HK-2 (cell line): Measurements from ENCODE around the gene UHMK1.
A peak's percentile ranks its signal among the peaks of the same experiment; 100 is the strongest.

Source experiments
- DNase-seq: peaks from one replicate; pipeline ENCODE4 v3.0.0-alpha.2; 2018; ENCODE audit not compliant: unreplicated experiment

UHMK1 gene

DNA sequence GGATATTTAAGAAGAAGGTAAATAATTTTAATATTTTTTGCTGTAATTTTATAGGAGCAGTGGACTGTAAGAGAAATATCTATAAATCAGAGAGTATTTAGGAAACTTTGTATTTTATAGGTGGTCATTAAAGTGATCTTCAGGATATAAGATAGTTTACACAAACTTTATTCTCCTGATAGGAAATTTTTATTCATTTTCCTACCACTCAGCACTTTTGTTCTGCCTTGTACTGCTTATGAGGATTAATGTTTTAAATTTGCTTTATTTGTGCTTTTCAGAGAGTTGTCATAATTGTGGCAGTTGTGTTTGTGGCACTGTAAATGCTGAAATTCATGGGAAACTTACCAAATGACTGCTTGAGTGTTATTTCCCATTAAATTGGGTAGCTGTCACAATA lies 29.7 kb downstream of the UHMK1 start:
- DNase-seq: no peak

DNA sequence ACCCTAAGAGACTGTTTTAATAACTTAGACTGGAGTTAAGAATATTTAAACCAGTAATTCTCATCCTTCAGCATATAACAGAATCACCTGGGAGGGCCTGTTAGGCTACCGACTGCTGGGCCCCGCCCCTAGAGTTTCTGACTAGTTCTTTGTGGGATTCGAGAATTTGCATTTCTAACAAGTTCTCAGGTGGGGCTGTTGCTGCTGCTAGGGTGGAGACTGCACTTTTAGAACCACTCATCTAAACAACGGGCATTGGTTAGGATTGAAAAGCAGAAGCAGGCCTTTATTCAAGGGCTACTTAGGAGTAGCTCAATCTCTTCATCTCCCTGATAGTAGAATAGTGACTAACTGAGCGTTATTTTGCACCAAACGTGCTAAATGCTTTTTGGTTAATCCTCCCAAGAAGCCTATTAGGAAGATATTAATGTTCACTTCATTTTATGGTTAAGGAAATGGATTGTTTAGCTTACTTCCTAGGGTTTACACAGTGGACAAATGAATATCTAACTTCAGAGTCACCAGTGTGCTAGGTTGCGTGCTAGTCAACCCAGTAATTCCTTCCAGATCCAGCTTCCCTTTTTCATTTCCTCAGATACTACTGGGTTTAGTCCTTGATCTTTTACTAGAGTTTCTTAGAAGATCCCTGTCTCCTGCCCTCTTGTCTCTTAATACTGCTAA lies 32.8 kb downstream of the UHMK1 start:
- no peak for DNase-seq

DNA sequence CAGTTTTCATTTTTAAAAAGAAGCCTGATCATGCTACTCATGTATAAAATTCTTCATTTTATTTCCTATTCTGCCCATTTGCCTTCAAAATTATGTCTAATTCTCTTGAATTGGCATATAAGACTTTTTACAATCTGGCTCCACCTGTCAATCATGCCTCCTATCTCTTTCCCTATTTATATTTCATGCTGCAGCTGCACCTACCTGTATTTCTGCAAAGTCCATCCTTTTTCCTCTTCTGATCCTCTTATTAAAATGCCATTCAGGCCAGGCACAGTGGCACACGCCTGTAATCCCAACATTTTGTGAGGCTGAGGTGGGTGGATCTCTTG lies 33.3 kb downstream of the UHMK1 start:
- DNase-seq: no peak

DNA sequence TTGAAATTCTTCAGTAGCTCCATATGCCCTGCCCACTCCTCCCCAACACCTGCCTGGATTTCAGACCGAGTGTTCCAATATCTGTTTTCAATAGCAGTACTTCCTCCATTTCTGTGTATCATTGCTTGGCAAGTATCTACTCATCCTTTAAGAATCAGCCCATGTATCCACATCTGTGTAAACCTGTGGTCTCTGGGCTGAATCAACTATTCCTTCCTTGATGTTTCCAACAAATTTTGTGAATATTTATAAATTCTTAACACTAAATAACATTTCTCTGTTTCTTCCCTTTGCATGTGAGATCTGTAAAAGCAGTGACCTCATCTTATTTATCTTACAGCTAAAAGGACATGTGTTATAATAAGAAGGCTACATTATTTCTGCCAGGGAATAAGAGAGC lies 37.9 kb downstream of the UHMK1 start:
- DNase-seq: no peak

DNA sequence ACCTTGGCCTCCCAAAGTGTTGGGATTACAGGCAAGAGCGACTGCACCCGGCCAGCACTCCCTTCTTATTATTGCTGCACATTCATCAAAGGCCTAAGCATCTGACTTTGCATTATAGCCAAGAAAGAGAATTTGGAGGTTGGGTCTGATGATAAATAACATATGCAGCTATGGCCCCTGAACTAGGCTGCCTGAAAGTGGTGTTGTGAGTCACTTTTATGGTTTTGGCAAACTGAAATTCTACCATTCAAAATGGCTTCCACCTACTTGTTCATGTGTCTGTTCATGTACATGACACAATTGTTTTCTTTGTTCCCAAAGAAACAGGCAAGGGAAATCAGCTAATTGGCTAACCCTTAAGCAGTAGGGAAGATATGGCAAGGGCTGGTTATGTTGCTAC lies 38.9 kb downstream of the UHMK1 start:
- no peak for DNase-seq

DNA sequence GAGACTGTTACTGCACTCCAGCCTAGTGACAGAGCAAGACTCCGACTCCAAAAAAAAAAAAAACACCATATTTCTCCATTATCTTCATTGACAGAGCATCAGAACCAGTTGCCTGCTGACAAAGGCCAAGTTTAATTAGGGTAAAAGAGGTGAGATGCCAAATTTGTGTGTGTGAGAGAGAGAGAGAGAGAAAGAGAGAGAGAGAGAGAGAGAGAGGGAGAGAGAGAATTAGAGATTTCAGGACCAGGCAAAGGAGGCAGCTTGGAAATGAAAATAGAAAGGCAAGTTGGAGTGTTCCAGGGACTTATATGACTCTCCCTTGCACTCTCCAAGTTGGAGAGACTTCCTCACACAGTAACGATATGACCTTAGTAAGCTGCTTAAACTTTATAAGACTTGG lies 39.6 kb downstream of the UHMK1 start:
- DNase-seq: no peak

DNA sequence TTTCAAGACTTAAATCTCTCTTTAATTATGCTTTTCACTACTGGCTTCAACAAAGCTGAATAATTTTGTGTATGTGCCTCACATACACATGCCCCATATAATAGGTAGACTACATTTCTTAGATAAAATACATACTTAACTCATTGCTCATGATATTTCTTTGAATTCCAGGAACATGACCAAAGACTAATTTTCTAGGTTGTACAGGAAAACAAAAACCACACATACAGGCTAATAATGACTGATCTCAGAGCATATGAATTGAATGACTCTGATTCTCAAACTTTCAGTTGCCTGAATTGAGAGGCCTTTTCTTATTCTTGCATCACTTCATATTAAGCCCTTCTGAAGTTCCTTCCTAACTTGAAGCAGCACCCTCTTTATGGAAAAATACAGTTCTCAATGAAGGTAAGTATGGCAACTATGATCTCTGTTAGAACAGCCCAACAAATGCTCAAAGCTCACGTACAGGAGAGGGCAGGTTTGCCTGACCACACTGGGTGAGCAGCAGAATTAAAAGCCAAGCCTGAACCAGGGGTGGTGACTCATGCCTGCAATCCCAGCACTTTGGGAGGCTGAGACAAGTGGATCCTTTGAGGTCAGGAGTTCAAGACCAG lies 41.3 kb downstream of the UHMK1 start:
- DNase-seq: peak; percentile 64

DNA sequence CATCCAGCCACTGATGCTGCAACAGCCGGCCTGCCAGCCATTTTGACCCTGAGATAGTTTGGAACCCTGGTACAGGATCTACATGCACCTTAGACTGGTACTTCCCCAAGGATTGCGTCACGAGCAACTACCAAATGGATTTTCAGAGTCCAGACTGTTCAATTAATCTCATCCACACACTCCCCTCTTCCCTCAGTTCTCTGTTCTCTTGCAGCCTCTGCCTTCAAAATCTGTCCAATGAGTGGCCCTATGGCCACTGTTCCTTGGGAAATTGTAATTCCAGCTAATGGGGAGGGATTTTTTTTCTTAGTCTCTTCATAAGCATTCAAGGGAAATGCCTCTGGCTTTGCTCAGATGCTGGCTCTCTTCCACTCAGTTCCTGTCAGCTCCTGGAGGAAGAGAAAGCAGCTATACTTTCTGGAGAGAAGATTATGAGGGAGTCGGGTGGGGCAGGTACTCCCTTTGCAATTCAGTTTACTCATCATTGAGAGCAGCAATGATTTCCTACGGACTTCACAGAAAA lies 44.1 kb downstream of the UHMK1 start:
- peak; percentile 29 for DNase-seq

DNA sequence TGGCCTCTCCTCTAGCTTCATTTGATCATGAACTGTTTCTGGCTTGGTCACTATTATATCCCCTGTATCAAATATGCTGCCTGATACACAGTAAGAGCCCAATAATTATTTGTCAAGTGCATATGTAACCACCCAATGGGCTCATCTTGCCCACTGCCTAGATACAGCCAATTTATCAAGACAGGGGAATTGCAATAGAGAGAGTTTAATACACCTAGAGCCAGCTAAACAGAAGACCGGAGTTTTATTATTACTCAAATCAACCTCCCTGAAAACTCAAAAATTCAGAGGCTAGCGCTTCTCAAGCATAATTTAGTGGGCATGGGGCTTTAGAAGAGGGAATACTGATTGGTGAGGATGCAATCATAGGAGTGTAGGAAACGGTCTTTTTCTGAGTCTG lies 45.6 kb downstream of the UHMK1 start:
- no peak for DNase-seq

DNA sequence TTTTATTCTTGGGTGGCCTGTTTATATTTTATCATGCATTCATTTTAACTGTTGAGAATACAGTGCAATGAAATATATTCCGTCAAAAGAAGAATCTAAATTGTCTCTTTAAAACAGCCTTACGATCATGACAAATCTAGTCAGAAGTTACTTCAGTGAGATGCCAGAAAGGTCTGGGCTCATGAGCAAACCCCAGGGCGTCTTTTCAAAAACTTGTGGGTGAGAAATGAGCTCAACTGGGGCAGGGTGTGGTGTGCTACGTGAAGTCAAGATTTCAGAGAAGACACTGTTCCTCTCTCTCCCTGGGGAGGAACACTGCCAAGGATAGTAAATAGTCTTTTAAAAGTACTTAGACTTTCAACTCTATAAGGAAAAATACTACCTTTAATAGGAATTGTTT lies 50.6 kb downstream of the UHMK1 start:
- no peak for DNase-seq

DNA sequence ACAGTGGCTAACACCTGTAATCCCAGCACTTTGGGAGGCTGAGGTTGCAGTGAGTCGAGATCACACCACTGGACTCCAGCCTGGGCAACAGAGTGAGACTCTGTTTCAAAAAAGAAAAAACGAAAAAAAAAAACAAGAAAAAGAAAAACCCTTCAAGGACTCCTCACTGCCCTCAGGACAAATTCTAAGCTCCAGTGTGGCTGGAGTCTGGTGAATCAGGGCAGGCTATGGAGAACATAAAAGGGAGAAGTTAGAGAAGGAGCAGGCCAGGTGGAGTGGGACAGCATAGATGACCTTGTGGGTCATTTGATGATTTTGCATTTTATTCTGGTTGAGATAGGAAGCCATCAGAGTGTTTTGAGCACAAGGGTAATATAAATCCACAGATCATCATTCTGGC lies 51.4 kb downstream of the UHMK1 start:
- DNase-seq: no peak

DNA sequence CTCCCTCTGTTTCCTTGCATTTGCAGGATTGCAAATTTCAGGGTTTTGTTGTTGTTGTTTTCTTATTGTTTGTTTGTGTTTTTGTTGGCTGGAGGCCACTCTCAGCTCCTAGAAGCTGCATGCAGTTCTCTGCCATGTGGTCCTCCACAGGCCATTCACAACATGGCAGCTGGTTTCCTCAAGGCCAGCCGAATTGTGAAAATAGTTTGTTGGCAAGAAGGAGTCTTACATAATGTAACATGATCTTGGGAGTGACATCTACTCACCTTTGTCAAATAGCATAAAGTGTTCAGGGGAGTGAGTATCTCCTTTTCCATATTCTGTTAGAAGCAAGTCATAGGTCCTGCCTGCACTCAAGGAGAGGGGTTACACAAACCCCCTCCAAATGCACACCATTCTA lies 53.3 kb downstream of the UHMK1 start:
- DNase-seq: no peak

DNA sequence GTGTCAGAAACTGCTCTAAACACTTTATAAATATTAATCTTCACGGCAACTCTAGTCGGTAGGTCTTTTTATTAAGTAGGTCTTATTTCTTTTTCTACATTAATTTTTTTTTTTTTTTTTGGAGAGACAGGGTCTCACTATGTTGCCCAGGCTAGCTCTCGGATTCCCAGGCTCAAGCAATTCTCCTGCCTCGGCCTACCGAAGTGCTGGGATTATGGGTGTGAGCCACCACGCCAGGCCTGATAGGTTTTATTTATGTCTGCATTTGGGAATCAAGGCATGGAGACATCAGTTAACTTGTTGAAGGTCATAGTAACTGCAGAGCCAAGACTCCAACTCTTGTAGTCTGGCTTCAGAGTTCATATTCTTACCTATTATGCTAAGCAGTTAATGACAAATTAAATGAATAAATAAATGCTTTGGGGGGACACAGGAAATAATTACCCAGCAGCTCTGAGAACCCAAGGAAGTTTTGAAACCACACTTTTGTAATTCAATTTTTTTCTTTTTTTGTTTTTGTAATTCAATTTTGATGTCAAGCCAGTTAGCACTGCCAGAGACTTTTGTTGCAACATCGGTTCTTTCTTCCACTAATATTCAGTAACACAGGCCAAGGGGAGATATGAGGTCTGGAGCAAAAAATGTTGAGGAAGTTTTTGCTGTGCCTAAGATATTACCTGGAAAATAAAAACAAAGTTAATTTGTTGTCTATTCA lies 54.5 kb downstream of the UHMK1 start:
- no peak for DNase-seq

DNA sequence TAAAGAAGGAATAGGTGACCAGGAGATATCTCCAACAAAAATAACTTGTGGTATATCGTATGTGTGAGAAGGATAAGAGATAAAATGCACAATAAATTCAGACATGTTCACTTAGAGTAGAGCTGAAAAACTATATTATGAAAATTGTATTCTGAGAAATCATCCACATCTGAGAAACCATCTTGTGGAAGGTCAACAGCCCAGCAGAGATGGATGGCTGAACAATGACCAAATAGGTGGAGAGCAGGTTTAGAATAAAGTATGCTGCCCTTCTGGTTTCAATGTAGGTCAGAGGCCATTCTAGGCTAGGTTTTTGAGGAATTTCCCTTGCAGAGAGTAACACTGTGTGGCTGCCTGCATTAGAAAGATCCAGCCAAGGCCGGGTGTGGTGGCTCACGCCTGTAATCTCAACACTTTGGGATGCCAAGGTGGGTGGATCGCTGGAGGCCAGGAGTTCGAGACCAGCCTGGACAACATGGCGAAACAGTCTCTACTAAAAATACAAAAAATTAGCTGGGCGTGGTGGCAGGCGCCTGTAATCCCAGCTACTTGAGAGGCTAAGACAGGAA lies 55.1 kb downstream of the UHMK1 start:
- no peak for DNase-seq

DNA sequence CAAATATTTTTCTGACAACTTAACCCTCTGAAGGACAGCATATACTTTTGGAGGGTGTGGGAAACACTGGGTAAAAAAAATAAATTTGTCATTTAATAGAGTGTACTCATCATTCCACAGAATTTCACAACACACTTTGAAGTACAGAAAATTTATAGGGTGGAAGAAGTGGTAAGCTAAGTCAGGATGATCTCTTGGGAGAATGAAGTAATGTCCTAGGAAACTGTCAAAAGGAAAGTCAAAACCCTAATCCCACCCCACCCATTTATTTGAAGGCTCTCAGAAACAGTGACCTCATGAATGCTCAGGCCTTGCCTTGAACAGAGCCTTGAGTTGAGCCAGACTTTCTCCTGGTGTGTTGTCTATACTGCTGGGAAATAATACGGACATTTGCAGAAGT lies 56.6 kb downstream of the UHMK1 start:
- DNase-seq: no peak

DNA sequence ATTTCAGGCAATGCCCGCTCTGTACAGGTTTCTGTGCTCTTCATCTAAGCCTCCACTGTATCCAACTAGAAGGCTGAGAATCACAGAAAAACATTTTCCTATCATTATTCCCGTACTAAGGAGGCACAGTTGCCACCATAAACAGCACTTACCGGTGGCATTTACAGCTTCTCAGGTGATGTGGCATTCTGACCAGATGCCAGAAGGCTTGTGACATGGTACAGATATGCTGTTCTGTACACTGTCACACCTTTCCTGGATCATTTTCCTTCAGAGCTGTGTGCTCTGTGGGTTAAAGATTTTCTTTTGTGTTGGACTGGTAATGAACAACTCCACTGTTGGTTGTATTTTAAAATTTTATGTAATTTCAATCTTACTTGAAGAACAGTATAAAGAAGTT lies 59.9 kb downstream of the UHMK1 start:
- no peak for DNase-seq

DNA sequence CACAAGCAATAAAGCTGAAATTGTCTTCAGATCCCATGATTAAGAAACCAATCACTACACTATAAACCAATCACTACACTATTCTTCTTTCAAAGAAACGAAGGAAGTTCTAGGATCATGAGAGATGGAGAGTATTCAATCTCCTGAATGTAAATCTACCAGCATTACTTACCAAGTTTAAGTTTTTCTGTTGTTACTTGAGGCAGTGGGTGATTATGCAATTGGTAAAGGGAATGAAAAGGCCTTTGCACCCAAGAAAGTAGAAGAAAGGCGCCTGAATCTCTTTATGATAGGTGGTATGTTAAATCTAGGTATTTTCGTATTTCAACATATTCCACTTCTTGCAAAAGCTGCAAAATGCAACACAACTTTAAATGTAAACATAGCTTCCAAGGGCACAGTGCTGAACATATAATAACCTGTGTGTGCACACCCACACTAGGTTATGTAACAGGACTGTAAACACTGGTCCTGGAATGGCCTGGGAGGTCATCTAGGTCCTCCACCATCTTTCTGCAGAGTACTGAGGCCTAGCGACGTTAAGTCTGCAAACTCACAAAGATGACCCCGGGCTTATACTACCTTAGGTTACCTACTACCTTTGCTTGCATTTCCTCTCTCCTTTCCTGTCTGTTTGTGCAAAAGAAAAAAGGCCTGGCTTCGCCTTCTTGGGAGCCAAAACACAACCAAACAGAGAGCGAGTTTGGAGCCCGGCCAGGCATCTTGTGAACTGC lies 62.9 kb downstream of the UHMK1 start:
- no peak for DNase-seq

DNA sequence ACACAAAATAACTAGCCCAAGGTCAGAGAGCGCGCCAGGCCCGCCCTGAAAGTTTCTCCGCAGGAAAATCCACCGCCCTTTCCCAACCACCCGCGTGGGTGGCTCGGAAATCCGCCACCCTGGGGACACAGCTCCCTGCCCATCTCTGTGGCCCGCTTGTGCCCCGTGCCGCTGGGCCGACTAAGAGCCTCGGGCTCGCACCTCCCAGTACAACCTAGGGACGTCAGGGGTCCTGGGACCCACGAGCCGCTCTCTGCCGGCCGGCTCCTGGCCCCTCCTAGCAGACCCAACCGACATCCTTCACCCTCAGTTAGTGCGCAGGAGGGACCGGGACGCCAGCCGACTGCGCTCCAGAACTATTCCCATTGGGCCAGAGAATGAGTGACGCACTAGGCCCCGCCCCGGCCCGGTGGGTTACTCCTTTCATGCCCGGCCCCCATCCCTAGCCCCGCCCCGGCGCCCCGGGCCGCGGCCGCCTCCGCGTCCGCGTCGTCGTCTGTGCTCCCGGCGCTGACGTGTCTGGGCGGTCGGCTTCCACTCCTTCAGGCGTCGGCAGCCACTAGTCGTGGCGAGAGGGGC lies 63.5 kb downstream of the UHMK1 start:
- DNase-seq: peak; percentile 99

DNA sequence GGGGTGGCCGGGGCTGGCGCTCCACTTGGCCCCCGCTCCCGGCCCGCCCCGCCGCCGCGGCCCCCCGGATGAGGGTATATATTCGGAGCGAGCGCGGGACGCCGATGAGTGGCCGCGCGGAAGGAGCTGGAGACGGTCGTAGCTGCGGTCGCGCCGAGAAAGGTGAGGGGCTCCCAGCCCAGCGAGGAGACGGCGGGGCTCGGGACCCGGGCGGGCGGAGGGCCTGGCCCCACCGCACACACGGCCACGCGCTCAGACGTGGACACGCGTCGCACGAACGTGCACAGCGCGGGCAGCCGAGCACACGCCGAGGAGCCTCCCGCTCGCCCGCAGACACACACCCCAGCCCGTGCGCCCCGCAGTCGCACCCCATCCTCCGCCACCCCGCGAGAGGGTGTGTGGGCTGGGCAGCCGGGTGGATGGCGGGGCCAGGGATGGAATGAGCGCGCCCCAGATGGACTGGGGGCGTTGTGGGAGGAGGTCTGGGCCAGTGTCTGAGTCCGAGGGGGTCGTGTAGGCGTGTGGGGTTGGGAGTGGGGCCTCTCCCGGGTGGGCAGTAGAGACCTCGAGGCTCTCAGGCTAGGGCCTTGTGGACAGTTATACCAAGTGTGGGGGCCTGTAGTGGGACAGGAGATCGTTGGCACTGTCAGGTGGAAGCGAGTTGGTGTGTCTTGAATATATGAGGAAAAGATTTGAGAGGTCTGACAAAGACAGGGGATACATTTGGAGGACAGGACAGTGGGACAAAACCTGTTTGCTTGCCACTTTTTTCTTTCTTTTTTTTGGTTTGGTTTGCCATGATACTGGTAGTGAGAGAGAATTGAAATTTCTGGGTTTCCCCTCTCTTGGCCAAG lies 64.2 kb downstream of the UHMK1 start, which contains the start of gene UAP1:
TSS of gene UAP1 (plus strand) at position 107 of the 854 bp plus-strand sequence. CDS start 4,347 bp downstream, outside the sequence.
- no peak for DNase-seq

DNA sequence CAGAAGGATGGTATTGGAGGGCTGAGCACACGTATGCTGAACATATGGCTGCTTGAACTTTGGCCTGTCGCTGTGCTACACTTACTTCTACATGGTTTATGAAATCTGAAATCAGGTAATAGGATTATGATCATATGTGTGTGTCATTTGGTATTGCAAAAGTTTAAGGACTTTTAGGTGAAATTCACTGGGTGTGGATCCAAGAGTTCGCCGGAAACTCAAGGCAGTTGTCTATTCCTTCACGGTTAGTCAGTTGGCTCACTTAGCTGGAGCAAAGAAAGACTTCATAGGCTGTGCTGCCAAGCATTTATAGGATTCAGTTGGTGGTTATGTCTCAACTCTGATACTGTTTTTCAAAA lies 64.8 kb downstream of the UHMK1 start:
- DNase-seq: peak; percentile 2

DNA sequence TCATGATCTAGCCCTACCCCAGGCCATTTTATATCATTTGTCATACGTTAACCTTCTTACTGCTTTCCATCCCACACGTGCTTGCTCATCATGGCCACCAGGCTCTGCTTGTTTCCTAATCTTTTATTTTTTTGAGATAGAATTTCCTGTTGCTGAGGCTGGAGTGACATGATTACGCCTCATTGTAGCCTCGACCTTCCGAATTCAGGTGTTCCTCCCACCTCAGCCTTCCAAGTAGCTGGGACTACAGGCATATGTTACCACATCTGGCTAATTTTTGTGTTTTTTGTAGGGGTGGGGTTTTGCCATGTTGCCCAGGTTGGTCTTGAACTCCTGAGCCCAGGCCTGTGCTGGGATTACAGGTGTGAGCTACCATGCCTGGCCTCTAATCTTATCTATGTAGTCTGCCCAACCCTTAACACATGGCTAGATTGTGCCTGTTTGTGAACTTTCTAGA lies 67.2 kb downstream of the UHMK1 start:
- no peak for DNase-seq
